ENCODE measurements around the gene NUDT9.
"Not testable (repeated sequence)": the region's sequence is repeated elsewhere in the genome, so short reads cannot be mapped to it uniquely, and the experiment has no call there.

NUDT9 gene

DNA sequence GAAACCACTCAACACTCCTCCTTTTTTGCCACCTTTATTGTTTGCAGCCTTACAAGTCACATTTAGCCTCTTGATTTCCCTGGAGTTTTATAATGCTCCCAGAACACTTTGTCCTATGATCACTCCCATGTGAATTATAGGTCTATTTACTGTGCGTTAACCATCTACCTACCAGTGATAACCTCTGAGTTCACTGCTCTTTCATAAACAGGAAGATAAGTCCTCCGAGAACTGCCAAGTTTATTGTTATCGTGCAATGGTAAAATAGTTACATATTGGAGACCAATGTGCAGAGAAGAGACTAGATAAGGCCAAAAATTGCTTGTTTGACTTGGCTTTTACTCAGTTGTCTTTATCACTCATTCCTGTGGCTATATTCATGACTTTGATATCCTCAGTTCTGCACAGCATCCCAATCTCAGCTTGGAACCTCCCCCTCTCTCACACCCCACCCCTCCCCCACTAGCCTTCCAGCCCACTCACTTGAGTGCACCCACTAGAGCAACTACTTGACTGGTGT lies 12.9 kb upstream of the NUDT9 start:
- DNase-seq, result no peak

GRCh38 chr4:87410157-87410556 lies 12.2 kb upstream of the NUDT9 start:
- no peak for DNase-seq

GRCh38 chr4:87410679-87411078 lies 11.7 kb upstream of the NUDT9 start:
- DNase-seq, result no peak

GRCh38 chr4:87414816-87415215 lies 7.6 kb upstream of the NUDT9 start:
- DNase-seq, result no peak

DNA sequence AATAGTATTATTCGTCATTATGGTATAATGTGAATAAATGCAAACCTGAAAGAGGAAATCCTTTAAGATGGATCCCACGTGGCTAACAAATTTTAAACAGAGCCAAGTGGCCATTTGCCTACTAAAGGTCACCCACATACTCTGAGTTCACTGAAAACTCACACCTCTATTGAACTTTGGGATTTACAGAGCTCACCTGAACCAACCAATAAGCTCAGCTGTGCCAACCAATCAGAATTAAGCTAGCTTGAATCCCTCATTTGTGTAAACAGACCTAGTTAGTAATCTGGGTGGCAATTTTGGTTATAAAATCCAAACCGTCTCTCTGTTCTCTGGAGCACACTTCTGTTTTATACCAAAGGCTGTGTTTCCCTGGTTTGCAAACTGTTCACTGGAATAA lies 5.4 kb upstream of the NUDT9 start:
- no peak for DNase-seq

DNA sequence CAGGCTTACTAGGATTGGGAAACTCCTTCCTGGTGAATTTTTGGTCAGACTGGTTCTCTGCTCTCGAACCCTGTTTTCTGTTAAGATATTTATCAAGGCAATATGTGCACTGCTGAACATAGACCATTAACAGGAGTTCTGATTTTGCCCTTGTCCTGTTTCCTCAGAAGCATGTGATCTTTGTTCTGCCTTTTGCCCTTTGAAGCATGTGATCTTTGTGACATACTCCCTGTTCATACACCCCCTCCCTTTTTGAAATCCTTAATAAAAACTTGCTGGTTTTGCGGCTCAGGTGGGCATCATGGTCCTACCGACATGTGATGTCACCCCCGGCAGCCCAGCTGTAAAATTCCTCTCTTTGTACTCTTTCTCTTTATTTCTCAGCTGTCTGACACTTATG lies 4.0 kb upstream of the NUDT9 start:
- not testable (repeated sequence) for DNase-seq

DNA sequence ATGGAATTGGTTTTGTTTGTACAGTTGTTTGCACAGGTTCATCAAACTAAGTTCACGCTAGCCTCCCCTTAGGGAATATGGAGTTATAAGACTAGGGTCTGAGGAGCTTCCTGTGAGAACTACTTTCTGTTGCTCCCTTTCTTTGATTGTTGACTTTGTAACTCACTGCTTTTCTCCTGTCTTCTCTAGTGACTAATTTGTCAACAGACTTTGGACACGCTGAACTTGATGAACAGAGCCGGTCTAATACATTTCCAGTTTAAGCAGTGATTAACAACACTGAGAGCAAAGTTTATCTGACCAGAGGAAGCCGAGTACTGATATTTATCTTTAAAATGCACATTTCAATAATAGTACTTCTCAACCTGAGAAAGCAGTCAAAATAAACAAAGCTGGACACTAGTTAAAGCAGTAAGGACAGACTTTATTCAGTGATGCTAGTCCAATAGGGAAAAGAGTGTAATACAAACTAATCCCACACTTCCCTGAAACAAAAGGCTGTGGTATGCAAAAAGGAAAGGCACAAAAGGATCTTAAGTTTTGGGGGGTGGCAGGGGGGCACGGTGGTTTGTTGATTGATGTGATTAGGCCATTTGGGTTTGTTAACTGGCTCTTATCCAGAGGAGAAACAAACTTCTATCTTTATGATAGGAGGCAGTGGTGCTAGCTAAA lies 2.7 kb upstream of the NUDT9 start:
- no peak for DNase-seq

- DNase-seq, result no peak
These were observed 2.0 kb upstream of the NUDT9 start for GRCh38 chr4:87420276-87420830.

GRCh38 chr4:87423317-87424098 lies 1.1 kb downstream of the NUDT9 start:
- DNase-seq, result peak in 1 of 2 experiments; percentile 20

- not testable (repeated sequence) for DNase-seq
These were observed 1.7 kb downstream of the NUDT9 start for GRCh38 chr4:87424099-87424543.

DNA sequence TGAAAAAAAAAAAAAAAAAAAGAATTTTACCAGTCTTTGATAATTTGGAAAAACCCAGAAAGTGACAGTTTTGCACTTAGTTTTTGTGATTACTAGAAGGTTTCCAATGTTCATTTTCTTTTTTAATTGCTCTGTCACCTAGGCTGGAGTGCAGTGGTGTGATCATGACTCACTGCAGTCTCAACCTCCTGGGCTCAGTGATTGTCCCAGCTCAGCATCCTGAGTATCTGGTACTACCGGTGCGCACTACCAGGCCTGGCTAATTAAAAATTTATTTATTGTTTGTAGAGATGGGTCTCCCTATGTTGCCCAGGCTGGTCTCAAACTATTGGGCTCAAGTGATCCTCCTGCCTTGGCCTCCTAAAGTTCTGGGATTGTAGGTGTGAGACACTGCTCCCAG lies 3.3 kb downstream of the NUDT9 start:
- no peak for DNase-seq

DNA sequence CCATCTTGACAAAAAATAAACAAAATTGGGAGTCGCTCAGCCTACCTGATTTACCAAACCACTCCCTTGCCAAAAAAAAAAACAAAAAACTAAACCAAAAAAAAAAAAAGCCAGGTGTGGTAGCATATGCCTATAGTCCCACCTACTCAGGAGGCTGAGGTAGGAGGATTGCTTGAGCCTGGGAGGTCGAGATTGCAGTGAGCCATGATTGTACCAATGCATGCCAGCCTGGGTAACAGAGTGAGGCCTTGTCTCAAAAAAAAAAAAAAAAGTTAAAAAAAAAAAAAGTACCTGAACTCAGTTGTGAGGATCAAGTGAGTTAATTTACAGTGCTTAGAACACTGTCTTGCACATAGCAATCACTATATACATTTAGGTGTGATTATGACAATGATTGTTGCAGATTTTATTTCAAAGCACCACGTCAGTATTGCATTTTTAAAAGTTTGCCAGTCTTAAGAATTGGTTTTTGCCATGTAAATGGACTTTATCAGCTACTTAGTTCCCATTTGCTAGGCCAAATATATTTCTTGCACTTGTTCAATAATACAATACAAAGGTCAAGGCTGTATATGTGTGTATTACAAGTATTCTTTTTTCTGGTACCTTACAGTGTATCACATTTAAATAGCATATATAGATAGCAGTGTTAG lies 4.6 kb downstream of the NUDT9 start:
- no peak for DNase-seq

DNA sequence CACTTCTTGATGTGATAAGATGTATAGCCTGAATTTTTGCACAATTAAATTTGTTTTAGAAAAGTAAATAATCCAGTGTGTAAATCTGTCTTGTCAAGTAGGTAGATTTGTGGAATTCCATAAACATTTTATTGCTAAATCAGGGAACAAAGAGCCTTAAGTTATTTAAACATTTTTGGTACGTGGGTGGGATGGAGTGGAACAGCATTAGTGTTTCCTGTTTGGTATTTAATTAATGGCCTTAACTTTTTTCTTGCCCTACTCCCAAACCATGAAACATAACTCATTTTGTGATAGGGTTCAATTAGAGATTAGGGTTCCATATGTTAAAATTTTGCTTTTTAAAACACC lies 5.1 kb downstream of the NUDT9 start:
- DNase-seq, result no peak

GRCh38 chr4:87428979-87429378 lies 6.6 kb downstream of the NUDT9 start:
- DNase-seq, result no peak

DNA sequence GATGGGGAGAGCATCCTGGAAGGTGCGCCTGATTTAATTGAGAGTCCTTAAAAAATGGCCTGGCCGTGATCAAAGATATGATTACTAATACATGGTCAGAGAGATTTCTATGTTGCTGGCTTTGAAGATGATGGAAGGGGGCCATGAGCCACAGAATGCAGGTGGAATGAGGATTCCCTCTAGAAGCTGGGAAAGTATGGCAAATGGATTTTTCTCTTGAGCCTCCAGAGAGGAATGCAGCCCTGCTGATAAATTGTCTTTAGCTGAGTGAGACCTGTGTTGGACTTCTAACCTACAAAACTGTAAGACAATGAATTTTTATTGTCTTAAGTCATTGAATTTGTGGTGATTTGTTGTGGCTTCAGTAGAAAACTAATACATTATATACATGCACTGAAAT lies 7.7 kb downstream of the NUDT9 start:
- no peak for DNase-seq

- DNase-seq, result no peak
These were observed 11.0 kb downstream of the NUDT9 start for GRCh38 chr4:87433342-87433741.

DNA sequence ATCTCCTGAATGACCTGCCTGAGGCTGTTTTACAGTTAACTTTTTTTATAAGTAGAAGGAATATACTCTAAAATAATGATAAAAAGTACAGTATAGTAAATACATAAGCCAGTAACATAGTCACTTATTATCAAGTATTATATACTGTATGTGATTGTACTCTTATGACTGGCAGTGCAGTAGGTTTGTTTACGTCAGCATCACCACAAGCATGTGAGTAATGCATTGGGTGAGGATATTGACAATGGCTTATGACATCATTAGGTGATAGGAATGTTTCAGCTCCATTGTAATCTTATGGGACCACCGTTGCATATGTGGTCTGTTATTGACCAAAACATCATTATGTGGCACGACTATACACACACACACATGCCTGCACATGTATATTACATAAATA lies 20.5 kb downstream of the NUDT9 start:
- no peak for DNase-seq

GRCh38 chr4:87444741-87445140 lies 22.4 kb downstream of the NUDT9 start:
- DNase-seq, result no peak

DNA sequence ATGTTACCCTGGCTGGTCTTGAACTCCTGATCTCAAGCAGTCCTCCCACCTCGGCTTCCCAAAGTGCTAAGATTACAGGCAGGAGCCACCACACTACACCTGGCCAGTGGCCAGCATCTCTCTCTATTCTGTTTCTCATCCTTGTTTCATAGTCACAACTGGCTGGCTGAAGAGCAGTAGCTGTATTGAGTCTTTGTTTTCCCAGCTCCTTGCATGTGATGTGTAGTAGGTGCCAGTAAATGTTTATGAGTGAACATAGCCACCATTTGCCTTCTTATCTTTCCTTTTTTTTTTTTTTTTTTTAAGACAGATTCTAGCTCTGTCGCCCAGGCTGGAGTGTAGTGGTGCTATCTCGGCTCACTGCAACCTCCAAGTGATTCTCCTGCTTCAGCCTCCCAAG lies 23.6 kb downstream of the NUDT9 start:
- DNase-seq, result no peak

DNA sequence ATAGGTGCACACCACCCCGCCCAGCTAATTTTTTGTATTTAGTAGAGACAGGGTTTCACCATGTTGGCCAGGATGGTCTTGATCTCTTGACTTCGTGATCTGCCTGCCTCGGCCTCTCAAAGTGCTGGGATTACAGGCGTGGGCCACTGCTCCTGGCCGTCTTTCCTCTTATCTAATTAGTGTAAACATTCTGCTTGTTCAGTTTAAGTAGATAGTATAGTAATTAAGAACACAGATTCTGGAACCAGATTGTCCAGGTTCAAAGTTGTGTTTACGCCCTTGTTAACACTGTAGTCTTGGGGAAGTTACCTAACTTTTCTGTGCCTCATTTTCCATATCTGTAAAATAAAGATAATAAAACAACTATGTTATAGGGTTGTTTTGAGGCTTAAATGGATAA lies 24.0 kb downstream of the NUDT9 start:
- not testable (repeated sequence) for DNase-seq

- no peak for DNase-seq
These were observed 29.2 kb downstream of the NUDT9 start for GRCh38 chr4:87451537-87451936.

- no peak for DNase-seq
These were observed 36.5 kb downstream of the NUDT9 start for GRCh38 chr4:87458913-87459312.

DNA sequence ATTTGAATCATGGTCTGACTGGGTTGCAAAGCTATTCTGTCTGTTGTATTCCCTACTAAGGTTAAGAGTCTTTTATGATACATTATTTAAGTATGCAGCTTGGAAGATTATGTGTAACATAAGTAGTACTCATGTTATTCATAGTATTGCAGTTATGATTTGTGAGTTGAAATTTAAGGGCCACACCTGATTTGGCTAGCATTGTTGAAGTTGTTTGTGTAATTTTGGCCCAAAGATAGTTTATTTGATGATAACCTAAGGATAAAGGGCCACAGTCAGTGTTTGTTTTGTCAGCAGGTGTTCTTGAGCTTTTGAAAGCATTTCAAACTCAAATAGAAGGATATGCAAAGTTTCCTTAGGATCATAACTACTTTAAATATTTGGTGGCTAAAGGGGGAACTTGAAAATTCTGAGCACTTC lies 38.9 kb downstream of the NUDT9 start:
- no peak for DNase-seq

GRCh38 chr4:87462102-87462501 lies 39.7 kb downstream of the NUDT9 start:
- no peak for DNase-seq

Measured in AML-193 (cell line).